HG03025 (cell line): ENCODE measurements around the gene TRAPPC3L.

Experiments used
- ATAC-seq: cut with Tn5 transposase; IDR thresholded peaks from one replicate; pipeline ENCODE4 v1.9.1; 2021; ENCODE audit warnings: mild to moderate bottlenecking, moderate library complexity; ENCODE audit not compliant: unreplicated experiment, low FRiP score

Gene TRAPPC3L

GRCh38 chr6:116445102-116445501 lies 100.4 kb downstream of the TRAPPC3L start:
- no peak for ATAC-seq
